B cell (primary cell): ENCODE results near the gene POU6F1.

Experiments used
- CTCF ChIP-seq: fragments of 200-600 bp; IDR thresholded peaks from one replicate; pipeline ENCODE4 v1.8.0; 2022; ENCODE audit warnings: antibody characterized with exemption, mild to moderate bottlenecking
- EZH2 ChIP-seq: IDR thresholded peaks from 2 replicates; pipeline ENCODE4 v1.6.1; 2012; ENCODE audit warnings: borderline replicate concordance, low read depth, mild to moderate bottlenecking, moderate library complexity, low read length; ENCODE audit not compliant: insufficient read depth, poor library complexity, severe bottlenecking

- TF ChIP-seq CTCF (no peak), EZH2 (no peak)
Measured at GRCh38 chr12:51190820-51191219, 27.0 kb downstream of the POU6F1 start.
